ENCODE results near the gene GRIN3A.

Gene GRIN3A

DNA sequence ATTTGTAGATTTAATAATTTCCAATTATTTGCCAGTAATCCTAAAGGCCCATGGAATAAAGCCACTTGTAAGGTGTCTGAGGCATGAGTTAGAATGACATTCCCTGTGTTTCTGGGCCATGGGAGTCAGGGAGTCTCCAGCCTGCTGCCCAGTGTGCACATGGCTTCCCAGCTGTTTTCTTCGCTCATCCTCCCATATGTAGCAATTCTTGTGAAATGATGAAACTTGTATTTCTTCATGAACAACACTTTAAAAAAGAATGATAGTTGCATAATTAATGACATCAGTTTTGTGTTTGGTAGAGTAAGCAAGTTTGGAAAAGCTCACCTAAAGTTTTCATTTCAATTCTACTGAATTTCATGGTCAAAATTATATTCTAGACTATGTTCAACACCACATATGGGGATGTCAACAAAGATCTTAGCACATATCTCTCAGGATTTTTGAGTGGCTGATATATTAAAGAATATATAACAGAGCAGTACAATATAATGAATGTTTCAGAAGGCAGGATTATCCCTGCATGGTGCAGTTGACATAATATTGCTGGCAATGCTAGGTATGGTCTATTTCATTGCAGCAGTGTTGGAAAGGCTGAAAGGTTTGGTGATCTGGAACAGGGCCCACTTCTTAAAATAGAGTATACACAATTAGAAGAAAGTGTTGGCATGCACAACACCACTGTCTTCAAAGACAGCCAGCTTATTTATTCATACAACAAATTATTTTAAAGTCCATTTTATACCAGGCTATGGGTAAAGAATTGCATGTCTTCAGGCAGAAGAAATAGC is 44.7 kb downstream of the GRIN3A start:
- no peak overlapping the region for H3K4me3 ChIP-seq (ENCODE audit: low read depth, low read length)
- TF ChIP-seq MYC (IDR thresholded peaks at IDR 0.05; ENCODE audit: low read depth, low read length) (no peak), POLR2A (IDR thresholded peaks at IDR 0.05; ENCODE audit: extremely low read depth, insufficient read length) (no peak)
- TF ChIP-seq, protein P1, sequence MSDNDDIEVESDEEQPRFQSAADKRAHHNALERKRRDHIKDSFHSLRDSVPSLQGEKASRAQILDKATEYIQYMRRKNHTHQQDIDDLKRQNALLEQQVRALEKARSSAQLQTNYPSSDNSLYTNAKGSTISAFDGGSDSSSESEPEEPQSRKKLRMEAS (IDR thresholded peaks at IDR 0.05; ENCODE audit: low read depth, low read length): no peak
- TF ChIP-seq, protein P2, sequence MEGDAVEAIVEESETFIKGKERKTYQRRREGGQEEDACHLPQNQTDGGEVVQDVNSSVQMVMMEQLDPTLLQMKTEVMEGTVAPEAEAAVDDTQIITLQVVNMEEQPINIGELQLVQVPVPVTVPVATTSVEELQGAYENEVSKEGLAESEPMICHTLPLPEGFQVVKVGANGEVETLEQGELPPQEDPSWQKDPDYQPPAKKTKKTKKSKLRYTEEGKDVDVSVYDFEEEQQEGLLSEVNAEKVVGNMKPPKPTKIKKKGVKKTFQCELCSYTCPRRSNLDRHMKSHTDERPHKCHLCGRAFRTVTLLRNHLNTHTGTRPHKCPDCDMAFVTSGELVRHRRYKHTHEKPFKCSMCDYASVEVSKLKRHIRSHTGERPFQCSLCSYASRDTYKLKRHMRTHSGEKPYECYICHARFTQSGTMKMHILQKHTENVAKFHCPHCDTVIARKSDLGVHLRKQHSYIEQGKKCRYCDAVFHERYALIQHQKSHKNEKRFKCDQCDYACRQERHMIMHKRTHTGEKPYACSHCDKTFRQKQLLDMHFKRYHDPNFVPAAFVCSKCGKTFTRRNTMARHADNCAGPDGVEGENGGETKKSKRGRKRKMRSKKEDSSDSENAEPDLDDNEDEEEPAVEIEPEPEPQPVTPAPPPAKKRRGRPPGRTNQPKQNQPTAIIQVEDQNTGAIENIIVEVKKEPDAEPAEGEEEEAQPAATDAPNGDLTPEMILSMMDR (IDR thresholded peaks at IDR 0.05; ENCODE audit: low read depth, low read length): no peak
- no peak for DNase-seq (ENCODE audit: low read depth)

DNA sequence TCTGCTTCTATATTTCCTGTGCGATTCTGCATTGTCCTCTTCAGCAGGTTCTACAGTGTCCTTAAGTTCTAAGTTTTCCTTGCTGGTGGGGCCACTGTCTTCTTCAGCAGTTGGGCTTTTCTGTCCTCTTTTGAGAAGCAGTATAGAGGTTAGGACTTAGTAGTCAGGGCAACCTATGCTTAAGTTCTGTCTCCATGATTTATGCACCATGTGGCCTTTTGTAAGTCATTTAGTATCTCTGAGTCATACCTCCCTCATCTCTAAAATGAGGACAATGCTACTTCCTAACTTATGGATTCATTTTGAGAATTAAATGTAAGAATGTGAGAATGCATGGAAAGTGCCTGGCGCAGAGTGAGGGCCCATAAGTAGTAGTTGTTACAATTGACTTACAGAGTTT is 46.8 kb downstream of the GRIN3A start:
- no peak overlapping the region for H3K4me3 ChIP-seq (ENCODE audit: low read depth, low read length)
- TF ChIP-seq POLR2A (IDR thresholded peaks at IDR 0.05; ENCODE audit: extremely low read depth, insufficient read length) (no peak), MYC (IDR thresholded peaks at IDR 0.05; ENCODE audit: low read depth, low read length) (no peak)
- TF ChIP-seq, protein P1 (IDR thresholded peaks at IDR 0.05; ENCODE audit: low read depth, low read length): no peak
- TF ChIP-seq, protein P2 (IDR thresholded peaks at IDR 0.05; ENCODE audit: low read depth, low read length): no peak
- DNase-seq (ENCODE audit: low read depth): no peak

DNA sequence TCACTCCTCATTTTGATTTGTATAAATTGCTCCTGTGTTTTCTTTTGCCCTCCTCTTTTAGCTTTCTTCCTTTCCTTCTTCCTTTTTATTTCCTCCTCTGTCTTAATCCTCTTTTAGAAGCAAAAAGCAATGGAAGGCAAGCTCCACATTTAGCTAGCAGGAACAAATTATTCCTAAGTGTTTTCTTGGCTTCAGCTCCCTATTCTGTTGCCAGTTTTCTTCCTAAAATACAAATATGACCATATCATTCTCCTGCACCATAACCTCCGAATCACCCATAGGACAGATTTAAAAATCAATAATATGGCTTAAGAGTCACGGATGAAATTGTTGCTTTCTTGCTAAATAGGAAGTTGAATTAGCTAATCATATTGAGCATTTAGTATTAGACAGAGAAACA is 49.4 kb downstream of the GRIN3A start:
- no peak for DNase-seq (ENCODE audit: low read depth)
- TF ChIP-seq, protein P1 (IDR thresholded peaks at IDR 0.05; ENCODE audit: low read depth, low read length): no peak
- TF ChIP-seq, protein P2 (IDR thresholded peaks at IDR 0.05; ENCODE audit: low read depth, low read length): no peak
- TF ChIP-seq MYC (IDR thresholded peaks at IDR 0.05; ENCODE audit: low read depth, low read length) (no peak), POLR2A (IDR thresholded peaks at IDR 0.05; ENCODE audit: extremely low read depth, insufficient read length) (no peak)
- no peak overlapping the region for H3K4me3 ChIP-seq (ENCODE audit: low read depth, low read length)

DNA sequence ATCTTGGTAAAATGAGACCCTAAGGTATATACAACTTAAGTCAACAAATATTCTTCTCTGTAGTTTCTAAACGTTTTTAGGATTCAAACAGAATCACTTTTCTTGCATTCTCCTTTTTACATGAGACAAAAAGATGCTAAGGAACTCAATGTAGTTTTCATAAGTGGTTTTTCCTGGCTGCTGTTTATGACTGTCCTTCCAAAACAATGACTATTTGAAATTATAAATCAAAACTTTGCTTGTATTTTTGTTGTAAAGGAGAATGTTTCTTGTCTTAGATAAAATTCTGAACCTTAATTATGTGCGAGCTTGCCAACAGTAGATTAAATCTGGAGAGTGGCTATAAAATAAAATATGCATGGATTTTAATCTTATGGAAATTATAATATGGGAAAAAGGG is 53.8 kb downstream of the GRIN3A start:
- TF ChIP-seq, protein P1 (IDR thresholded peaks at IDR 0.05; ENCODE audit: low read depth, low read length): no peak
- TF ChIP-seq MYC (IDR thresholded peaks at IDR 0.05; ENCODE audit: low read depth, low read length): no peak
- no peak for TF ChIP-seq POLR2A (IDR thresholded peaks at IDR 0.05; ENCODE audit: extremely low read depth, insufficient read length)
- no peak for DNase-seq (ENCODE audit: low read depth)
- no peak overlapping the region for H3K4me3 ChIP-seq (ENCODE audit: low read depth, low read length)

DNA sequence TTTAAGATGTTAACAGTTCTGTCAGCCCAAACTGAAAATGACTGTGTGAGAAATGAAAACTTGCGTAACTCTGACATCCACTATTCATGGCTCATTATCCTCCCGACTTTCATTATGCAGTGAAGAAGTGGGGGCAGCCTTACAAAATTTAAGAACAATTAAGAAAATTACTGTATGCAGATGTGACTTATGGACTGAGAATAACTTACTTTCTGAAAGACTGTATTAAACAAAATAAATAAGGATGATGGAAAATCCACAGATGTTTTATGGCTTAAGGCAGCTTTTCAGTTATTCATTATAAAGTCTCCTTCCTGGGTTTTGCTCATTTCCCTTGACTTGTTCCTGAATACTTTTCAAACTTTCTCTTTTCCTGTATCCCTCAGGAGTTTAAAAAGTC is 55.2 kb downstream of the GRIN3A start:
- no peak overlapping the region for H3K4me3 ChIP-seq (ENCODE audit: low read depth, low read length)
- no peak for DNase-seq (ENCODE audit: low read depth)
- TF ChIP-seq, protein P1 (IDR thresholded peaks at IDR 0.05; ENCODE audit: low read depth, low read length): no peak
- TF ChIP-seq MYC (IDR thresholded peaks at IDR 0.05; ENCODE audit: low read depth, low read length): no peak
- no peak for TF ChIP-seq POLR2A (IDR thresholded peaks at IDR 0.05; ENCODE audit: extremely low read depth, insufficient read length)
- TF ChIP-seq, protein P2 (IDR thresholded peaks at IDR 0.05; ENCODE audit: low read depth, low read length): no peak

DNA sequence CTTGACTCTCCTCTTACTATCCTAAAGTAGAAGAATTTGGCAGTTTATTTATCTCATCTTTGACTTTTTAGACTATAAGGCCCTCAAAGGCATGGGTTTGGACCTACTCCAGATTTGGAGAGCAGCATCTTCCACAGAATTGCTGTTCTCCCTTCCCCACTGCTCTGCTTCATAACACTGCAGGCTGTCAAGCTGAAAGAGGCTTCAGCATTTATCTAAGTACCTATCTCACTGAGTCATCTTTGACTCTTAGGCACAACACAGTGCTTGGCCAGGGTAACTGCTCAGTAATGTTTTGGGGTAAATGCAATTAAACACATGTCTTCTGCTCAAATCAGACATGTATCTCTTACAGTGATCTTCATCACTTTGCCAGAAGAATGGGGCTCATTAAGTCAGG is 60.6 kb downstream of the GRIN3A start:
- TF ChIP-seq MYC (IDR thresholded peaks at IDR 0.05; ENCODE audit: low read depth, low read length) (no peak), POLR2A (IDR thresholded peaks at IDR 0.05; ENCODE audit: extremely low read depth, insufficient read length) (no peak)
- TF ChIP-seq, protein P1 (IDR thresholded peaks at IDR 0.05; ENCODE audit: low read depth, low read length): no peak
- TF ChIP-seq, protein P2 (IDR thresholded peaks at IDR 0.05; ENCODE audit: low read depth, low read length): no peak
- no peak overlapping the region for H3K4me3 ChIP-seq (ENCODE audit: low read depth, low read length)
- DNase-seq (ENCODE audit: low read depth): no peak

Measured in NB4 (cell line).